Common myeloid progenitor, CD34-positive (primary cell): ENCODE measurements around the gene TGM2.

ENCODE experiments used
- CTCF ChIA-PET: fragments of 350-600 bp; sonication (Branson Sonifier 250); formaldehyde crosslinking; loops from one replicate; lab custom pipeline; 2021; ENCODE audit warnings: antibody characterized with exemption; lab: Charles Lee
- POLR2A ChIA-PET: fragments of 350-600 bp; sonication (Branson Sonifier 250); formaldehyde crosslinking; loops from one replicate; lab custom pipeline; 2021; ENCODE audit warnings: antibody characterized with exemption; lab: Charles Lee
- DNase-seq, 3 donors: peaks; one replicate each; pipeline versions ENCODE4 v3.0.0 to v3.0.0-alpha.2; 2013
- H3K27ac ChIP-seq, 2 experiments: 1 replicate in 1 of 2; 2 replicates in 1 of 2; pipeline ENCODE4 v1.7.0; 2013; ENCODE audit warnings: inconsistent platforms in 2 of 2, low read length in 2 of 2, mild to moderate bottlenecking in 2 of 2, low read depth in 1 of 2, moderate library complexity in 1 of 2; ENCODE audit not compliant: severe bottlenecking in 2 of 2, insufficient read depth in 1 of 2, poor library complexity in 1 of 2
- H3K27me3 ChIP-seq, 5 experiments: replicated peaks in 2 of 5; 1 replicate in 3 of 5; 2 replicates in 2 of 5; pipeline versions ENCODE4 v1.6.1 to v1.7.0; 2013; ENCODE audit warnings: low read length in 4 of 5, mild to moderate bottlenecking in 2 of 5, moderate library complexity in 2 of 5, inconsistent platforms in 1 of 5; ENCODE audit not compliant: insufficient read depth in 5 of 5, control insufficient read depth in 4 of 5
- H3K36me3 ChIP-seq, 4 experiments: 1 replicate in 2 of 4; 2 replicates in 2 of 4; pipeline versions ENCODE4 v1.6.1 to v1.7.0; 2013; ENCODE audit warnings: low read length in 3 of 4, control low read depth in 1 of 4, mild to moderate bottlenecking in 1 of 4; ENCODE audit not compliant: control insufficient read depth in 4 of 4, insufficient read depth in 4 of 4
- H3K4me1 ChIP-seq, 4 experiments: 1 replicate in 3 of 4; 2 replicates in 1 of 4; pipeline versions ENCODE4 v1.6.1 to v1.7.1; 2013; ENCODE audit warnings: low read length in 3 of 4, mild to moderate bottlenecking in 3 of 4, control low read depth in 1 of 4, inconsistent platforms in 1 of 4, moderate library complexity in 1 of 4; ENCODE audit not compliant: control insufficient read depth in 4 of 4, insufficient read depth in 4 of 4; ENCODE audit errors: control extremely low read depth in 1 of 4
- H3K4me3 ChIP-seq, 7 experiments: 1 replicate in 4 of 7; 2 replicates in 3 of 7; pipeline versions ENCODE4 v1.5.1 to v1.7.0; 2013; ENCODE audit warnings: mild to moderate bottlenecking in 7 of 7, low read length in 6 of 7, moderate library complexity in 6 of 7, inconsistent platforms in 2 of 7, low read depth in 2 of 7, control low read depth in 1 of 7; ENCODE audit not compliant: insufficient read depth in 4 of 7, control insufficient read depth in 1 of 7; ENCODE audit errors: extremely low read depth in 1 of 7
- H3K9me3 ChIP-seq, 5 experiments: 1 replicate in 4 of 5; 2 replicates in 1 of 5; pipeline versions ENCODE4 v1.6.1 to v1.7.1; 2013; ENCODE audit warnings: low read length in 4 of 5, mild to moderate bottlenecking in 2 of 5, inconsistent platforms in 1 of 5, low read depth in 1 of 5, moderate library complexity in 1 of 5; ENCODE audit not compliant: control insufficient read depth in 4 of 5, insufficient read depth in 2 of 5; ENCODE audit errors: control extremely low read depth in 1 of 5
- WGBS: methylation state at CpG from one replicate; pipeline ENCODE4 v1.1.5; 2013; ENCODE audit not compliant: insufficient coverage; 5-methylcytosine and 5-hydroxymethylcytosine counted together

TGM2 gene

DNA sequence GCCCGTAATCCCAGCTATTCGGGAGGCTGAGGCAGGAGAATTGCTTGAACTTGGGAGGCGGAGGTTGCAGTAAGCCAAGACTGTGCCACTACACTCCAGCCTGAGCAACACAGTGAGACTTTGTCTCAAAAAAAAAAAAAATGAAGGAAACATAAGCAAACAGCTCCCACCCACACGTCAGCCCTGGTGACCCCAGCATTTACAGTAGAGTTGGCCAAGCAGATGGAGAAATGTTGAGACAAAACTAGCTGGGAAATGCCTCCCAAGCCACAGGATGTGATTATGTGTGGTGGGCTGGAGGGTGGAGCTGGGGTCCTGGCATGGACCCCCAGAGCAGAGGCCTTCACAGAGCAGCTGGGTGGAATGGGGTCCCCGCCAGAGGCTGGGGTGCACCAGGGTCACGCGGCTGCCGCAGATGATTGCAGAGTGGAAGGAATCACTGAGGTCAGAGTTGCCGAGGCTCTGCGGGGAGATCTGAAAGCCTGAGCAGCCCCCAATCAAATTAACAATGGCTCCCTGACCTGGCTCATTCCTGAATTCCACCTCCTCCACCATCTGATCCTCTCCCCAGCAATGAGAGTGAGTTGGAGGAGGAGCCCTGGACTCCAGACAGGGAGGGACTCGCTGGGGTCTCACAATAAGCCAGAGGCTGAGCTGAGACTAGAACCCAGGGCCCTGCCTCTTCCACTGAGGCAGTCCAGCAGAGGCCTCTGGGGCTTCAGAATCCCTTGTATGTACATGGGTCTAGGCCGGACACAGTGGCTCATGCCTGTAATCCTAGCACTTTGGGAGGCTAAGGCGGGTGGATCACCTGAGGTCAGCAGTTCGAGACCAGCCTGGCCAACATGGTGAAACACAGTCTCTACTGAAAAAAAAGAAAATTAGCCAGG lies 34.7 kb upstream of the TGM2 start:
- CTCF ChIA-PET: no interaction called here
- 97% methylated on average over 12 of the region's 14 CpGs for WGBS
- Histone ChIP-seq H3K4me3 (no peak overlapping the region), H3K4me1 (no peaks in the 10 kb centered on the region), H3K9me3 (no peaks in the 10 kb centered on the region), H3K27me3 (peaks cover 0 to 24% (median 5%) of the 10 kb centered on the region in 5 experiments), H3K36me3 (no peaks in the 10 kb centered on the region), H3K27ac (no peak overlapping the region)
- DNase-seq: no peak
- POLR2A ChIA-PET: no interaction called here

DNA sequence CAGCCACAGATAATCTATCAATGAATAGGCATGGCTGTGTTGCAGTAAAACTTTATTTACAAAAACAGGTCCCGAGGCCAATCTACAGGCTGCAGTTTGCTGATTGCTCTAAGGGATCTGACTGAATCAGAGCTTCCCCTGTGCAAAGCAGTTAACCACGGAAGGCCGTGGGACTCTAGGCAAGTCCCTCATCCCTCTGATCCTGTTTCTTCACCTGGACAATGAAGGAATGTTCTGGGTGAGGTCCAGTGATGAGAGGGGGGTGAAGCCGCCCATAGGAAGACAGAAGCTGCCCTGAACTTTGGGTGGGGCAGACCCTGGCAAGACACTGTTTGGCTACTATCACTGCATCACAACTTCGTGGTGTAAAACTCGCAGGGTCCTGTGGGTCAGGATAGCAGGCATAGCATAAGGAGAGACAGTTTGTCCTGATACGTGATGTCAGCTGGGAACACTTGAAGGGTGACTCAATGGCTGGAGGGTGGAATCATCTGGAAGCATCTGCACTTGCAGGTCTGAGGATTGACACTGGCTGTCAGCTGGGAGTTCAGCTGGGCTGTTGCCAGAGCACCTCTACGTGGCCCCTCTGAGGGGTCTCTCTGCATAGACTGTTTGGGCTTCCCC lies 33.3 kb upstream of the TGM2 start:
- Histone ChIP-seq H3K9me3 (no peaks in the 10 kb centered on the region), H3K27ac (no peak overlapping the region), H3K4me1 (no peaks in the 10 kb centered on the region), H3K27me3 (peaks cover 0 to 20% (median 3%) of the 10 kb centered on the region in 5 experiments), H3K36me3 (no peaks in the 10 kb centered on the region), H3K4me3 (no peak overlapping the region)
- WGBS: 98% methylated on average over 7 of the region's 8 CpGs
- CTCF ChIA-PET: no interaction called here
- POLR2A ChIA-PET: no interaction called here
- DNase-seq: peak in 1 of 3 donors; percentile 7

GRCh38 chr20:38197619-38198018 lies 32.5 kb upstream of the TGM2 start:
- Histone ChIP-seq H3K36me3 (no peaks in the 10 kb centered on the region), H3K9me3 (no peaks in the 10 kb centered on the region), H3K4me1 (no peaks in the 10 kb centered on the region), H3K27me3 (peaks cover 0 to 13% (median 2%) of the 10 kb centered on the region in 5 experiments), H3K27ac (no peak overlapping the region), H3K4me3 (no peak overlapping the region)
- POLR2A ChIA-PET: no interaction called here
- CTCF ChIA-PET: no interaction called here
- DNase-seq: no peak
- WGBS: 100% methylated on average over 1 of the region's 1 CpG

DNA sequence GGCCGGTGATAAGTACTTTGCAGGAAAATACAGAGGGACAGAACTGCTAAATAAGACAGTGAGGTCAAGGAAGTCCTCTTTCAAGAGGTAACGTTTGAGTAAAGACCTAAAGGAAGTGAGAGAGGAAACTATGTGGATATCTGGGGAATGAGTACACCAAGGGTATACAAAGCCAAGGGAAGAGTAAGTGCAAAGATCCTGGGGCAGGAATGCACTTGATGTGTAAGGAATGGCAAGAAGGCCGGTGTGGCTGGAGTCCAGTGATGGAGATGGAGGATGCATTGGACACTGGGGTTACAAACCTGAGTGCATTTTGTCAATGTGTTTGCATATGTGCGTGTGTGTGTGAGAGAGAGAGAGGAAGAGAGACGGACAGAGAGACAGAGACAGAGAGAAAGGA lies 32.1 kb upstream of the TGM2 start:
- no peak for DNase-seq
- ChIA-PET POLR2A (no interaction called here), CTCF (interaction anchor here (1.7 kb wide), 1 partner anchor 10 kb away, joined by 5 read pairs; no protein-coding TSS in a partner anchor)
- H3K36me3 ChIP-seq: no peaks in the 10 kb centered on the region
- no peak overlapping the region for H3K27ac ChIP-seq
- WGBS: 69% methylated on average over 3 of the region's 5 CpGs
- H3K4me1 ChIP-seq: no peaks in the 10 kb centered on the region
- no peaks in the 10 kb centered on the region for H3K9me3 ChIP-seq
- no peak overlapping the region for H3K4me3 ChIP-seq
- H3K27me3 ChIP-seq: peaks cover 0 to 11% (median 0%) of the 10 kb centered on the region in 5 experiments

- no peak for DNase-seq
- CTCF ChIA-PET: interaction anchor here (0.6 to 2.0 kb wide), 4 partner anchors 9 to 24 kb away, joined by 3 to 9 read pairs (median 6); no protein-coding TSS in a partner anchor
- Histone ChIP-seq H3K27me3 (peaks cover 0 to 11% (median 0%) of the 10 kb centered on the region in 5 experiments), H3K9me3 (no peaks in the 10 kb centered on the region), H3K36me3 (no peaks in the 10 kb centered on the region), H3K4me1 (no peaks in the 10 kb centered on the region), H3K27ac (no peak overlapping the region), H3K4me3 (no peak overlapping the region)
- POLR2A ChIA-PET: no interaction called here
- WGBS: 70% methylated on average over 5 of the region's 5 CpGs
These were observed 31.5 kb upstream of the TGM2 start for GRCh38 chr20:38196592-38196991.

GRCh38 chr20:38196076-38196475 lies 31.0 kb upstream of the TGM2 start:
- POLR2A ChIA-PET: no interaction called here
- H3K27me3 ChIP-seq: peaks cover 0 to 11% (median 0%) of the 10 kb centered on the region in 5 experiments
- no peaks in the 10 kb centered on the region for H3K9me3 ChIP-seq
- no peak overlapping the region for H3K27ac ChIP-seq
- H3K36me3 ChIP-seq: no peaks in the 10 kb centered on the region
- no peaks in the 10 kb centered on the region for H3K4me1 ChIP-seq
- WGBS: 97% methylated on average over 4 of the region's 4 CpGs
- no peak for DNase-seq
- H3K4me3 ChIP-seq: no peak overlapping the region
- CTCF ChIA-PET: interaction anchor here (1.5 to 2.0 kb wide), 3 partner anchors 9 to 25 kb away, joined by 5 to 9 read pairs (median 6); no protein-coding TSS in a partner anchor

DNA sequence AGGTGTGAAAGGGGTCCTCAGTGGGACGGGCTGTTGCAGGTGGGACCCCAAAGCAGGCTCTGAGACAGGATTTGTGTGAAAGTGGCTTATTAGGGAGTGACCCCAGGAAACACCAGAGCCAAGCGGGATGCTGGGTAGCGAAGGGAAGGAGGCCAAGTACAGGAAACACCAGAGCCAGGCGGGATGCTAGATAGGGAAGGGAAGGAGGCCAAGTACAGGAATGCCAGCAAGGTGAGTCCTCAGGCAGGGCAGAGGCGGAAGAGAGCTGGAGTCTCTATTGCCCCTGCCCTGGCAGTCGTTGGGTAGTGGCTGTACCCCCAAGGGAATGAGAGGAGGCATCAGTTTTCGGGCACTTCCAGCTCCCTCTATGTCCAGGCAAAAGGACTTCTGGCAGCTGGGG lies 30.5 kb upstream of the TGM2 start:
- Histone ChIP-seq H3K36me3 (no peaks in the 10 kb centered on the region), H3K27me3 (peaks cover 0 to 11% (median 2%) of the 10 kb centered on the region in 5 experiments), H3K4me1 (no peaks in the 10 kb centered on the region), H3K9me3 (no peaks in the 10 kb centered on the region), H3K4me3 (no peak overlapping the region), H3K27ac (no peak overlapping the region)
- CTCF ChIA-PET: interaction anchor here (1.0 to 2.0 kb wide), 4 partner anchors 8 to 25 kb away, joined by 4 to 9 read pairs (median 6); no protein-coding TSS in a partner anchor
- DNase-seq: no peak
- POLR2A ChIA-PET: no interaction called here
- WGBS: 90% methylated on average over 7 of the region's 7 CpGs
